Measurements from ENCODE around the gene CNNM3. TPM values are rescaled to one million over a fixed set of nuclear protein-coding genes. Genes with fewer than 3 reads are reported as not detected.

Gene CNNM3
- total RNA-seq, 1 donor from 2014 or later = 5.5 TPM

GRCh38 chr2:96838345-96839292 is 22.6 kb downstream of the CNNM3 start:
- DNase-seq (ENCODE audit: low read depth) = no peak

- no peak for DNase-seq (ENCODE audit: low read depth)
These were observed 23.3 kb downstream of the CNNM3 start for GRCh38 chr2:96839293-96839874.

- DNase-seq (ENCODE audit: low read depth) = no peak
These were observed 24.1 kb downstream of the CNNM3 start for GRCh38 chr2:96839875-96840850.

- DNase-seq (ENCODE audit: low read depth) = no peak
These were observed 25.8 kb downstream of the CNNM3 start for GRCh38 chr2:96841701-96842495.

GRCh38 chr2:96842600-96842999 is 26.5 kb downstream of the CNNM3 start:
- DNase-seq (ENCODE audit: low read depth) = peak; percentile 78

- no peak for DNase-seq (ENCODE audit: low read depth)
These were observed 27.6 kb downstream of the CNNM3 start, which contains the start of gene ANKRD23 for GRCh38 chr2:96843538-96844268. ANKRD23 (minus strand) TSS chr2:96844021; CDS start chr2:96843992, 29 bp downstream.

GRCh38 chr2:96844405-96844808 is 28.3 kb downstream of the CNNM3 start:
- DNase-seq (ENCODE audit: low read depth) = no peak

GRCh38 chr2:96846825-96847224 is 30.8 kb downstream of the CNNM3 start:
- DNase-seq (ENCODE audit: low read depth) = no peak

GRCh38 chr2:96847586-96847985 is 31.5 kb downstream of the CNNM3 start:
- DNase-seq (ENCODE audit: low read depth) = no peak

- DNase-seq (ENCODE audit: low read depth) = no peak
These were observed 32.2 kb downstream of the CNNM3 start for GRCh38 chr2:96848264-96848663.

- DNase-seq (ENCODE audit: low read depth) = no peak
These were observed 36.6 kb downstream of the CNNM3 start for GRCh38 chr2:96852667-96853066.

- no peak for DNase-seq (ENCODE audit: low read depth)
These were observed 37.3 kb downstream of the CNNM3 start for GRCh38 chr2:96853321-96853720.

GRCh38 chr2:96856776-96857666 is 41.0 kb downstream of the CNNM3 start:
- no peak for DNase-seq (ENCODE audit: low read depth)

- DNase-seq (ENCODE audit: low read depth) = peak; percentile 98
These were observed 41.8 kb downstream of the CNNM3 start, which contains the start of gene ANKRD39 for GRCh38 chr2:96857667-96858372. ANKRD39 (minus strand) TSS chr2:96858016; CDS start chr2:96857987, 29 bp downstream.

- DNase-seq (ENCODE audit: low read depth) = peak; percentile 57
These were observed 43.1 kb downstream of the CNNM3 start for GRCh38 chr2:96859099-96859649.

- no peak for DNase-seq (ENCODE audit: low read depth)
These were observed 43.6 kb downstream of the CNNM3 start for GRCh38 chr2:96859681-96860064.

Data from myocyte (in vitro differentiated cells).